ENCODE measurements around the gene UBASH3B. TPM values are rescaled to one million over a fixed set of nuclear protein-coding genes. Genes with fewer than 3 reads are reported as not detected.

UBASH3B gene
- total and polyA plus RNA-seq, 2 of the 13 experiments (the other 11 are each of a cell fraction or from before 2014, with no cell fraction given), result 4.4 to 7.6 TPM

- TF ChIP-seq, protein P1, sequence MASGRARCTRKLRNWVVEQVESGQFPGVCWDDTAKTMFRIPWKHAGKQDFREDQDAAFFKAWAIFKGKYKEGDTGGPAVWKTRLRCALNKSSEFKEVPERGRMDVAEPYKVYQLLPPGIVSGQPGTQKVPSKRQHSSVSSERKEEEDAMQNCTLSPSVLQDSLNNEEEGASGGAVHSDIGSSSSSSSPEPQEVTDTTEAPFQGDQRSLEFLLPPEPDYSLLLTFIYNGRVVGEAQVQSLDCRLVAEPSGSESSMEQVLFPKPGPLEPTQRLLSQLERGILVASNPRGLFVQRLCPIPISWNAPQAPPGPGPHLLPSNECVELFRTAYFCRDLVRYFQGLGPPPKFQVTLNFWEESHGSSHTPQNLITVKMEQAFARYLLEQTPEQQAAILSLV (CRISPR knock-in tag; IDR thresholded peaks at IDR 0.05; ENCODE audit: borderline replicate concordance), result no peak
- no peak for TF ChIP-seq AKAP8 (CRISPR knock-in tag; IDR thresholded peaks at IDR 0.05)
- no peak for TF ChIP-seq JUND (CRISPR knock-in tag; IDR thresholded peaks at IDR 0.05)
- TF ChIP-seq MBD4 (IDR thresholded peaks at IDR 0.05; ENCODE audit: borderline replicate concordance, low read length), result no peak
- no peak for TF ChIP-seq ZNF12 (CRISPR knock-in tag; IDR thresholded peaks at IDR 0.05)
- no peak for TF ChIP-seq ZNF512 (CRISPR knock-in tag; IDR thresholded peaks at IDR 0.05)
These were observed 156.2 kb downstream of the UBASH3B start (continued) for GRCh38 chr11:122811721-122812120.

DNA sequence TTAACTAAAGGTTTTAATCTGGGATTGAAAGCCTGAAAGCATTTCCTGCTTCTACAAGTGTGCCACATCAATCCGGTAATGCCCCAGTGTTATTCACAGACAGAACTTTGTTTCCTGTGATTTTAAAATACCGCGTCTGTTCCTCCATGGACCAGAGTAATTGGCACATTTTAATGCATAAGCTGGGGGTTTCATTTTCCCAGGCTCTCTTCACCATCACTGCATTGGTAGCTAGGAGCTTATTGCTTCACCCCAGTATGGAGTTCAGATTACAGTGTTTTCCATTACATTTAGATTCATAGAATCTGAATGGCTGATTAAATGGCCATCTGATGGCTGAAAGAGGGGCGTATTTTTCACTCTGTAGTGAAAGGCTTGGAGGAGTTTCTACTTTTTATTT lies 157.1 kb downstream of the UBASH3B start:
- Histone ChIP-seq H2AFZ (ENCODE audit: low read length) (no peak overlapping the region), H4K20me1 (ENCODE audit: insufficient read depth, low read length) (no peaks in the 10 kb centered on the region), H3K4me2 (ENCODE audit: low read depth, low read length) (no peak overlapping the region), H3K4me3 (replicated peaks in 1 of 3; ENCODE audit: insufficient read depth in 1 of 3, low read depth in 2 of 3, low read length in 3 of 3) (no peak overlapping the region), H3K79me2 (ENCODE audit: insufficient read depth, low read length) (no peaks in the 10 kb centered on the region), H3K4me1 (ENCODE audit: insufficient read depth, low read length) (no peaks in the 10 kb centered on the region), H3K36me3 (replicated peaks in 1 of 2; ENCODE audit: control insufficient read depth in 1 of 2, insufficient read depth in 2 of 2, low read length in 2 of 2) (no peaks in the 10 kb centered on the region; a peak in 1 of 5 replicates), H3K27ac (ENCODE audit: extremely low read length, insufficient read depth, low read length) (no peak overlapping the region), H3K27me3 (ENCODE audit: control insufficient read depth in 1 of 2, insufficient read depth in 2 of 2, low read length in 2 of 2) (no peaks in the 10 kb centered on the region), H3K9ac (ENCODE audit: insufficient read depth, low read depth, low read length) (no peak overlapping the region), H3K9me3 (ENCODE audit: low read length) (no peaks in the 10 kb centered on the region)
- intact Hi-C loops (cut with micrococcal nuclease; ENCODE audit: unreplicated experiment) (no loop called here), in situ Hi-C loops (cut with HindIII; ENCODE audit: extremely low pct_ligation_motif_present, low pct_unique_long_range_greater_than_20kb) (loop anchor here (5.0 kb wide), 1 partner anchor 40 kb away; no protein-coding TSS in a partner anchor)
- ChIA-PET POLR2A (no interaction called here), CTCF (ENCODE audit: low intra/inter-chr PET ratio, low total read pairs) (no interaction called here)
- no peak for DNase-seq (ENCODE audit: low spot score)
- TF ChIP-seq ZNF263 (CRISPR knock-in tag; IDR thresholded peaks at IDR 0.05) (no peak), STAT5B (CRISPR knock-in tag; IDR thresholded peaks at IDR 0.05) (no peak), MAFF (IDR thresholded peaks at IDR 0.05; ENCODE audit: low read depth, low read length) (no peak), MIXL1 (CRISPR knock-in tag; IDR thresholded peaks at IDR 0.05) (no peak), CC2D1A (CRISPR knock-in tag; IDR thresholded peaks at IDR 0.05) (no peak), EHMT2 (IDR thresholded peaks at IDR 0.05; ENCODE audit: borderline replicate concordance, low read depth, low read length) (no peak), ZSCAN12 (CRISPR knock-in tag; IDR thresholded peaks at IDR 0.05) (no peak), RXRA (CRISPR knock-in tag; IDR thresholded peaks at IDR 0.05) (no peak), ZNF891 (CRISPR knock-in tag; IDR thresholded peaks at IDR 0.05) (no peak)
- TF ChIP-seq, protein P2, sequence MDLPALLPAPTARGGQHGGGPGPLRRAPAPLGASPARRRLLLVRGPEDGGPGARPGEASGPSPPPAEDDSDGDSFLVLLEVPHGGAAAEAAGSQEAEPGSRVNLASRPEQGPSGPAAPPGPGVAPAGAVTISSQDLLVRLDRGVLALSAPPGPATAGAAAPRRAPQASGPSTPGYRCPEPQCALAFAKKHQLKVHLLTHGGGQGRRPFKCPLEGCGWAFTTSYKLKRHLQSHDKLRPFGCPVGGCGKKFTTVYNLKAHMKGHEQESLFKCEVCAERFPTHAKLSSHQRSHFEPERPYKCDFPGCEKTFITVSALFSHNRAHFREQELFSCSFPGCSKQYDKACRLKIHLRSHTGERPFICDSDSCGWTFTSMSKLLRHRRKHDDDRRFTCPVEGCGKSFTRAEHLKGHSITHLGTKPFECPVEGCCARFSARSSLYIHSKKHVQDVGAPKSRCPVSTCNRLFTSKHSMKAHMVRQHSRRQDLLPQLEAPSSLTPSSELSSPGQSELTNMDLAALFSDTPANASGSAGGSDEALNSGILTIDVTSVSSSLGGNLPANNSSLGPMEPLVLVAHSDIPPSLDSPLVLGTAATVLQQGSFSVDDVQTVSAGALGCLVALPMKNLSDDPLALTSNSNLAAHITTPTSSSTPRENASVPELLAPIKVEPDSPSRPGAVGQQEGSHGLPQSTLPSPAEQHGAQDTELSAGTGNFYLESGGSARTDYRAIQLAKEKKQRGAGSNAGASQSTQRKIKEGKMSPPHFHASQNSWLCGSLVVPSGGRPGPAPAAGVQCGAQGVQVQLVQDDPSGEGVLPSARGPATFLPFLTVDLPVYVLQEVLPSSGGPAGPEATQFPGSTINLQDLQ (CRISPR knock-in tag; IDR thresholded peaks at IDR 0.05), result no peak
- TF ChIP-seq, protein P3, sequence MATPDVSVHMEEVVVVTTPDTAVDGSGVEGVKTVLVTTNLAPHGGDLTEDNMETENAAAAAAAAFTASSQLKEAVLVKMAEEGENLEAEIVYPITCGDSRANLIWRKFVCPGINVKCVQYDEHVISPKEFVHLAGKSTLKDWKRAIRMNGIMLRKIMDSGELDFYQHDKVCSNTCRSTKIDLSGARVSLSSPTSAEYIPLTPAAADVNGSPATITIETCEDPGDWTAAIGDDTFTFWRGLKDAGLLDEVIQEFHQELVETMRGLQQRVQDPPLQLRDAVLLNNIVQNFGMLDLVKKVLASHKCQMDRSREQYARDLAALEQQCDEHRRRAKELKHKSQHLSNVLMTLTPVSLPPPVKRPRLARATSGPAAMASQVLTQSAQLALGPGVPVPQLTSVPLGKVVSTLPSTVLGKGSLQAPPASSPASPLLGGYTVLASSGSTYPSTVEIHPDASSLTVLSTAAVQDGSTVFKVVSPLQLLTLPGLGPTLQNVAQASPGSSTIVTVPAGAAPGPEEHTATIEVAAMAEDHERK (CRISPR knock-in tag; IDR thresholded peaks at IDR 0.05; ENCODE audit: low read depth), result no peak
- no TSS peak for BruUV-seq (replicated peaks)
- FAIRE-seq, result no peak
- 79% methylated on average over 4 of the region's 4 CpGs for WGBS (ENCODE audit: low lambda C conversion rate)
- no peak for ATAC-seq

All from HepG2 (cell line).